HG03280 (cell line): Measurements from ENCODE around the gene SRRM1.
"Not testable (repeated sequence)": the region's sequence is repeated elsewhere in the genome, so short reads cannot be mapped to it uniquely, and the experiment has no call there.

ENCODE experiments used
- ATAC-seq: cut with Tn5 transposase; IDR thresholded peaks from one replicate; pipeline ENCODE4 v1.9.1; 2021; ENCODE audit warnings: mild to moderate bottlenecking, moderate library complexity; ENCODE audit not compliant: unreplicated experiment

SRRM1 gene

GRCh38 chr1:24641646-24642151, 1.4 kb upstream of the SRRM1 start:
- no peak for ATAC-seq

- ATAC-seq: peak; percentile 14
Measured at GRCh38 chr1:24643363-24644099, 429 bp downstream of the SRRM1 start.

DNA sequence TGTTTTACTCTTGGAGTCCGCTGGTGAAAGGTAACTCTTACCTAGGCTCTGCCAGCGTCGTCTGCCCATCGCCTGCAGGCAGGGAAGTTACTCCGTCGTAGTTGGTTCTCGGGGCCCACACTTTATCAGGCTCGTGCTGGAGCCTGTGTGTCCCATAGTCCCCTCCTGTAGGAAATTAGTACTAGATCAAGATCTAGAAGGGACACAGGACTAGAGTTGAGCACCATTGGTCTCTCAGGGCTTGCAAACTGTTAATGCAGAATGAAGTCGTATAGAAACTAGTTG, 940 bp downstream of the SRRM1 start:
- ATAC-seq: no peak

DNA sequence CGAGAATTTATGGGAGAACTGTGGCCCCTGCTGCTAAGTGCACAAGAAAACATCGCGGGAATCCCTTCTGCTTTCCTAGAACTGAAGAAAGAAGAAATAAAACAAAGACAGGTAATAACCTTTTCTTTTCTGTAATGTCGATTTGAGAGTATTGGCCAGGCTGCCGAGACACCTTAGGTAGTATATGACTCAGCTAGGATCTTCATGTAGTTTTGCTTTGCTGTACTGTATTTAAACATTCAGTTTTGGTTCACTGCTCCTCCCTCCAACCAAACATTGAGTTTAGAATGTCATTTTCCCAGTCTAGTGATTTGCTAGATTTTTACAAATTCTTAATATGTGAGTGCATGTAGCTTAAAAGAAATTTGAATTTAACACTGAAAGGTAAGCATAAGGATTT, 5.8 kb downstream of the SRRM1 start:
- ATAC-seq: no peak

GRCh38 chr1:24652382-24652781, 9.3 kb downstream of the SRRM1 start:
- no peak for ATAC-seq

DNA sequence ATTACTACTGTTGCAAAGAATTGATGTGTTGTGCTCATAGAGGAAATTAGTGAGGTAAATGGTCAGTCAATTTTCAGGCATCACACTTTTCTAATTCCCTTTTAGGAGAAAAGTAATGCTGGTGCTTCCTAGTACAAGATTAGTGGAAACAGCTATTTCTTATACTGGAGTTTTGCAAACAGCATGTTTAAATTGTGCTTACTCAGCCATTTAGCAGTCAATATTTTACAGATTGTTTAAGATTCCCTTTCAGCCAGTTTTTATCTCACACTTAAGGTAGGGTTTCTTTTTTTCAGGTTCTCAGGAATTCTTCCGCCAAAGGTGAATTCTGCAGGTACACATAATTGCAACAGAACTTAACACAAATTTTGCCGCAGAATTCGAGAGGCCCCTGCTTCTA, 10.9 kb downstream of the SRRM1 start:
- ATAC-seq: no peak

DNA sequence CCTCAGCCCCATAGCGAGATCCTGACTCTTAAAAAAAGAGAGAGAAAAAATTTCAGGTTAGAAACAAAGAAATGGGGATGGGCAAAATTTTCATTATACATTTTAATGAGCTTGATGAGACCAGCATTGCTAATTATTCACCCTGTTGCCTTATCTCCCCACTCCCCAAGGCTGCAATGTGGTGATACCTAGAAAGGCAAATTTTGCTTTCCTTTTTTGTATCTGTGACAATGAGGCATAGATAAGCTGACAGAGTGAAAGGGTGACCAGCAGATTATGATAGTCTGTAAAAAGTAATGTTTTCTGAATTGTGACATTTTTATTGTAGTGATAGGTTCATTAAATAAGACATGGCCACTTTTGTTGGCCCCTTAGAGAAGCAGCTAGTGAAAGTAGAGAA, 12.9 kb downstream of the SRRM1 start:
- no peak for ATAC-seq

DNA sequence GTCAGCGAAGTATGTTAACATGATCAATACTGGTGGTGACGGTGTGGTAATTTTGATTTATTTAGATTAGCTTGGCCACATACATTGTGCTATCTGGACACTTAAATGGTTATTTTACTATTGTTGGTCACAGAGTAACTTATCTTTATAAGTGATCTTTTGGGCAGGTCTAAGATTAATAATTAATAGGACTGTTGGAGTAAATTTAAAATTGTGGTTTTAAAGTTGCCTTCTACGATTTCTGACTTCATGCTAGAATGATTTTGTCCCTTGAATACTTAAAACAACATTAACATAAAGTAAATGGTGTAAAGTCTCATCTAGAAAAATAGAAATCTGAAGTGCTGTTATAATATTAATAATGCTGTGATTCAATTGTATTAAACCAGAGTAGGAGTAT, 14.7 kb downstream of the SRRM1 start:
- ATAC-seq: no peak

- ATAC-seq: no peak
Measured at GRCh38 chr1:24659166-24659904, 16.2 kb downstream of the SRRM1 start.

DNA sequence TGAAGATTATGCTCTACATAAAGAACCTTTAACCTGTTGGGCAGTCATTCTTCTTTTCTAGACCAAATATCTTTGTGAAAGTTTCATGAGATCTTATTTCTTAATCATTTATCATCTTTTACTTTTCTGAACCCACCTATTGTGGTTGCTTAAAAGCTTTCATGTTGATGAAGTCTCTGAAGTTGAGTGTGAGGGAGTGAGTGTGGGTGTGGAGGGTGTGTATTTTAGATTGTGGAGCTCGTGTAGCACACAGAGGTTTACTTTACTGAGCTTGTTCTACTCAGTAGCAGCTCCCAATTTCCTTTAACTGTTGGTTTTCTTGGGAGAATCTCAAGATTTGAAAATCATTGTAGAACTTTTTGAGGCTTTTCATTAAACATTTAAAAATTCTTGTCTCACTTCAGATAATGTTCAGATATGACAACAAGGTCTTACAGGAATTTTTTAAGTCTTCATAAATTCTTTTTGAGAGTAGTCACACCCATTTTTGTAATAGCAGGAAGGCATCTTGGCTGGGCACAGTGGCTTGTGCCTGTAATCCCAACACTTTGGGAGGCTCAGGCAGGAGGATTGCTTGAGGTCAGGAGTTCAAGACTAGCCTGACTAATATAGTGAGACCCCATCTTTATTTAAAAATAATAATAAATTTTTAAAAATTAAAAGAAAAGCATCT, 17.0 kb downstream of the SRRM1 start:
- no peak for ATAC-seq

DNA sequence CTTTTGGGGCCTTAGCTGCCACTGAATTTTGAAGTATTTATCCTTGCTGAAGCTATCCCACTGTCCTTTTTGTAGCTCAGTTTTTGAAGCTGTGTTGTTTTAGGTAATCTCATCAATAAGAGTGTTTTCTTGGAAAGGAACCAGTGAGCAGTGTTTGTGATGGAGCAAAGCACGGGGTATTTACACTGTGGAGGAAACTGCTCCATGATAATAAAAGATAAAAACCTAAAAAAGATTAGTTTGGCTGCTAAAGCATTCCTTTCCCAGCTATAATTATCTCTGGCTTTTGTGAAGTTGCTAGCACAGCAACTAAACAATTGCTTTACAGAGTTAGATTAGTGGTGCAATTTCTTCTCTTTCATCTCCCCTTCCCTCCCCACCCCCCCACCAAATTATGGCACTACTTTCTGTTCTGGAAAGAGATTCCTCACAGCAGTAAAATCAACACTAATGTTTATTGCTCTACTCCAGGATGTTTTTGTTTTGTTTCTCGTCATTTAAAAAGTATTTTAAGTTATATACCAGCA, 21.5 kb downstream of the SRRM1 start:
- no peak for ATAC-seq

DNA sequence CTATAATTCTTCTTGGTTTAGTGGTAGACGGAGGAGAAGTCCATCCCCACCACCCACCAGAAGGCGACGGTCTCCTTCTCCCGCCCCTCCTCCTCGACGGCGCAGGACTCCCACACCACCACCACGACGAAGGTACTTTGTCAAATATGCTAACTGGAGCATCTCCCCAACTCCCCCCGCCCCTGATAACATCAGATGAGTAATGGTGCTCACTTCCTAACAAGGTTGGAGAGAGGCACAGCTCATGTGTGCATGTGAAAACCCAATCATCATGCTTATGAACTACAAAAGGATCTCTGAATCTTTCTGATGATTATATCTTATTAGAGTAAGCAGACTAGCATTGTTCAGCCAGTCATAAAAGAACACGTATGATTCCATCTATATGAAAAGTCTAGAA, 23.7 kb downstream of the SRRM1 start:
- ATAC-seq: no peak

DNA sequence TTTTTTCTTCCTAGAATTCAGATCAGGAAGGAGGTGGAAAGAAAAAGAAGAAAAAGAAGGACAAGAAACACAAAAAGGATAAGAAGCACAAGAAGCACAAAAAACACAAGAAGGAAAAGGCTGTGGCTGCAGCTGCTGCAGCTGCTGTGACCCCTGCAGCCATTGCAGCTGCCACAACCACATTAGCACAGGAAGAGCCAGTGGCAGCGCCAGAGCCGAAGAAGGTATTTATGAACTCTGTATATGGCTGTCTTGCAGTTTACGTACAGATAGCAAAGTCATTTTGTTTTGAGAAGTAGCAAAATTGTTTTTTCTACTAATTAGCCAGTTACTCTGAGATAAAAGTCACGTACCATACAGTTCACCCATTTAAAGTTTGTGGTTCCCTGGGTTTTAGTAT, 28.3 kb downstream of the SRRM1 start:
- not testable (repeated sequence) for ATAC-seq

DNA sequence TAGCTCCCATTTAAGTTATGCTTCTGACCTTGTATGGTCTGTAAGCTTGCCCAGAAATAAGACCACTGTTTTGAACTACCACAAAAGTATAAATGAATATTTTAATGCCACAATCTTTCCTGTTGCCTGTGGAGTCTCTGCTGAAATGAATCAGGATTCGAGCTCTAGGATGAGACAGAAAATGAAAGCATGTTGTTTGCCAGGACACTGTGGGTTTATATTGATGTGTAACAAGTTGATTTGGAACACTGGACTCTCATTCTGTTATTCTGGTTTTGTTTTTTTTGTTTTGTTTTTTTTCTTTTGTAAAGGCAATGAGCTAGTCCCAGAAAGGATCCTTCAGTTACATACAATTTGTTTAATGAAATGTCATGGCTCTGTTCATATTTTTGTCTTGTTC, 29.6 kb downstream of the SRRM1 start:
- not testable (repeated sequence) for ATAC-seq

DNA sequence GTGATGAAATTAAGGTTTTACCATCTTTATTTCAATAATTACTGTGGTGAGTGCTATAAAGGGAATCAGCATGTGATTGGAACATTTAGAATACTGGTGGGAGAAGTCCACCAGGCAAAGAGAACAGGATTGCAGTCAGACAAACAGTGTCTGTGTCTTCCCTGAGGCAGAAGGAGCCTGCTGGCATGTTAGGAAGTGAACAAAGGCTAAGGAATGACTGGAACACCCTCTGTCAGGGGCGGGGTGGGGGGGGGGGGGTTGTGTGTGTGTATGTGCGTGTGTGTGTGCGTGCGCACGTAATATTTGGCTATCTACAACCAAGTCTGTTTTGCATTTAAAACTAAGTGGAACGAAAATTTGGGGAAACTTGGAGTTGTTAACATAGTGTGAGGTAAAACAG, 30.2 kb downstream of the SRRM1 start:
- no peak for ATAC-seq

GRCh38 chr1:24678421-24678820, 35.3 kb downstream of the SRRM1 start:
- ATAC-seq: not testable (repeated sequence)

- no peak for ATAC-seq
Measured at GRCh38 chr1:24679725-24680124, 36.6 kb downstream of the SRRM1 start.

- no peak for ATAC-seq
Measured at GRCh38 chr1:24683713-24684162, 40.6 kb downstream of the SRRM1 start.

GRCh38 chr1:24688033-24688432, 44.9 kb downstream of the SRRM1 start:
- ATAC-seq: no peak

- no peak for ATAC-seq
Measured at GRCh38 chr1:24688621-24689195, 45.6 kb downstream of the SRRM1 start.

- ATAC-seq: no peak
Measured at GRCh38 chr1:24691051-24691450, 47.9 kb downstream of the SRRM1 start.
